HL-60 (cell line): ENCODE data around the gene GRIK1.

Source experiments
- DNase-seq, 2 experiments: peaks; one replicate each; pipeline ENCODE4 v3.0.0-alpha.2; 2010 to 2020; ENCODE audit warnings: low read depth in 1 of 2, low spot score in 1 of 2
- H3K27ac ChIP-seq: fragments of 250-450 bp; sonication (Bioruptor Pico); replicated peaks from 2 replicates; pipeline ENCODE4 v1.5.1; 2020; ENCODE audit warnings: mild to moderate bottlenecking, moderate library complexity
- H3K27me3 ChIP-seq: fragments of 250-450 bp; sonication (Bioruptor Pico); 2 replicates; pipeline ENCODE4 v1.5.1; 2021; ENCODE audit warnings: mild to moderate bottlenecking, moderate library complexity; ENCODE audit not compliant: insufficient read depth, poor library complexity, severe bottlenecking
- H3K4me3 ChIP-seq: replicated peaks from 2 replicates; pipeline ENCODE4 v1.5.1; 2011; ENCODE audit warnings: mild to moderate bottlenecking, control low read depth, low read length; ENCODE audit not compliant: insufficient read depth
- CTCF ChIP-seq: IDR thresholded peaks from one replicate; pipeline ENCODE4 v1.5.1; 2011; ENCODE audit warnings: low read length, control low read depth, inconsistent platforms; ENCODE audit not compliant: insufficient read depth
- GABPA ChIP-seq: IDR thresholded peaks from 2 replicates; pipeline ENCODE4 v1.6.1; 2012; ENCODE audit warnings: low read depth
- POLR2AphosphoS5 ChIP-seq: IDR thresholded peaks from 2 replicates; pipeline ENCODE4 v1.6.1; 2012; ENCODE audit warnings: low read depth
- REST ChIP-seq: IDR thresholded peaks from 2 replicates; pipeline ENCODE4 v1.6.1; 2012; ENCODE audit warnings: low read depth; ENCODE audit not compliant: insufficient replicate concordance
- SPI1 ChIP-seq: IDR thresholded peaks from 2 replicates; pipeline ENCODE4 v1.6.1; 2012; ENCODE audit warnings: low read depth, mild to moderate bottlenecking, borderline replicate concordance

Gene GRIK1

GRCh38 chr21:29873908-29874307 lies 65.9 kb downstream of the GRIK1 start:
- Histone ChIP-seq H3K27ac (no peak overlapping the region), H3K4me3 (no peak overlapping the region), H3K27me3 (no peaks in the 10 kb centered on the region)
- DNase-seq: no peak
- TF ChIP-seq POLR2AphosphoS5 (no peak), CTCF (no peak), GABPA (no peak), SPI1 (no peak), REST (no peak)

GRCh38 chr21:29870814-29871213 lies 69.0 kb downstream of the GRIK1 start:
- TF ChIP-seq POLR2AphosphoS5: no peak
- TF ChIP-seq REST: no peak
- no peak for TF ChIP-seq CTCF
- no peak for TF ChIP-seq GABPA
- TF ChIP-seq SPI1: no peak
- DNase-seq: no peak
- no peak overlapping the region for H3K4me3 ChIP-seq
- no peak overlapping the region for H3K27ac ChIP-seq
- H3K27me3 ChIP-seq: no peaks in the 10 kb centered on the region

GRCh38 chr21:29867796-29868195 lies 72.0 kb downstream of the GRIK1 start:
- Histone ChIP-seq H3K27me3 (no peaks in the 10 kb centered on the region), H3K4me3 (no peak overlapping the region), H3K27ac (no peak overlapping the region)
- no peak for DNase-seq
- TF ChIP-seq POLR2AphosphoS5: no peak
- TF ChIP-seq CTCF: no peak
- TF ChIP-seq SPI1: no peak
- no peak for TF ChIP-seq GABPA
- TF ChIP-seq REST: no peak
